GM12878 (cell line): Measurements from ENCODE around the gene STAG1. TPM values are rescaled to one million over a fixed set of nuclear protein-coding genes. Genes with fewer than 3 reads are reported as not detected.

Source experiments
- ATAC-seq: fragments of 200-7000 bp; cut with Tn5 transposase; 3 replicates; pipeline ENCODE4 v1.9.1; 2020; ENCODE audit warnings: mild to moderate bottlenecking, moderate library complexity
- BruUV-seq: library from RNA; stranded (reverse); fragments of 400-500 nt; replicated peaks from 2 replicates; lab custom pipeline; 2021; lab: Mats Ljungman, UMichigan
- CTCF ChIA-PET: fragments of 300-600 bp; sonication (Branson Sonifier 250); formaldehyde crosslinking; extraction: SDS; loops from one replicate; lab custom pipeline; 2021; ENCODE audit warnings: inconsistent platforms; lab: Yijun Ruan, JAX
- POLR2A ChIA-PET: fragments of 350-600 bp; formaldehyde crosslinking; extraction: SDS; loops from one replicate; lab custom pipeline; 2021; ENCODE audit warnings: inconsistent platforms; lab: Charles Lee
- RAD21 ChIA-PET: fragments of 300-600 bp; sonication (Branson Sonifier 250); formaldehyde crosslinking; loops from one replicate; lab custom pipeline; 2023; ENCODE audit warnings: antibody characterized with exemption; ENCODE audit not compliant: unreplicated experiment; lab: Charles Lee
- SMC1A ChIA-PET: fragments of 300-600 bp; sonication (Branson Sonifier 250); formaldehyde crosslinking; loops from one replicate; lab custom pipeline; 2023; ENCODE audit not compliant: unreplicated experiment, uncharacterized antibody; lab: Charles Lee
- DNase-seq: peaks from one replicate; pipeline ENCODE4 v3.0.0-alpha.2; 2011; ENCODE audit warnings: low read depth, low spot score
- FAIRE-seq: peaks from 3 replicates; lab custom pipeline; 2011; peaks lifted over from hg19 to GRCh38; lab: Jason Lieb, UNC
- H2AFZ ChIP-seq: 2 replicates; pipeline ENCODE4 v1.6.0; 2011; ENCODE audit warnings: low read depth, low read length, control low read depth; ENCODE audit not compliant: control insufficient read depth
- H3K27ac ChIP-seq: 2 replicates; pipeline ENCODE4 v1.5.1; 2011; ENCODE audit warnings: control low read depth; ENCODE audit not compliant: control insufficient read depth, insufficient read depth
- H3K27me3 ChIP-seq, 2 experiments: replicated peaks in 1 of 2; 2 replicates each; pipeline versions ENCODE4 v1.6.0 to v1.6.1; 2011; ENCODE audit warnings: low read length in 1 of 2; ENCODE audit not compliant: control insufficient read depth in 2 of 2, insufficient read depth in 2 of 2
- H3K36me3 ChIP-seq, 2 experiments: 2 replicates each; pipeline ENCODE4 v1.5.1; 2011; ENCODE audit warnings: low read length in 1 of 2; ENCODE audit not compliant: control insufficient read depth in 2 of 2, insufficient read depth in 2 of 2
- H3K4me1 ChIP-seq: 2 replicates; pipeline ENCODE4 v1.6.1; 2011; ENCODE audit warnings: mild to moderate bottlenecking, low read length, moderate library complexity, mixed read lengths; ENCODE audit not compliant: control insufficient read depth, insufficient read depth
- H3K4me2 ChIP-seq: 2 replicates; pipeline ENCODE4 v1.6.0; 2011; ENCODE audit warnings: control low read depth; ENCODE audit not compliant: control insufficient read depth, insufficient read depth
- H3K4me3 ChIP-seq: fragments of 200-600 bp; sonication (generic); 2 replicates; pipeline ENCODE4 v1.5.1; 2016
- H3K79me2 ChIP-seq: 2 replicates; pipeline ENCODE4 v1.6.0; 2011; ENCODE audit warnings: low read length; ENCODE audit not compliant: control insufficient read depth, insufficient read depth
- H3K9ac ChIP-seq: 2 replicates; pipeline ENCODE4 v1.8.0; 2011; ENCODE audit warnings: low read length, control low read depth, mixed read lengths; ENCODE audit not compliant: control insufficient read depth, insufficient read depth
- H3K9me3 ChIP-seq: replicated peaks from 3 replicates; pipeline ENCODE4 v1.5.1; 2011; ENCODE audit warnings: mild to moderate bottlenecking, low read length; ENCODE audit not compliant: control insufficient read depth, insufficient read depth
- H4K20me1 ChIP-seq: 2 replicates; pipeline ENCODE4 v1.6.0; 2011; ENCODE audit not compliant: control insufficient read depth, insufficient read depth
- ASH2L ChIP-seq: fragments of 300-600, 200-600 bp; sonication (generic); IDR thresholded peaks from 2 replicates; pipeline ENCODE4 v1.6.1; 2017; ENCODE audit warnings: low read depth, mild to moderate bottlenecking, borderline replicate concordance
- EP300 ChIP-seq, 2 experiments: fragments of 150-350 bp in 1 of 2; IDR thresholded peaks; 2 replicates each; pipeline ENCODE4 v1.6.1; 2011 to 2012; ENCODE audit warnings: low read depth in 2 of 2, low read length in 2 of 2, borderline replicate concordance in 1 of 2, improper control_type of control experiment in 1 of 2, inconsistent platforms in 1 of 2; ENCODE audit not compliant: control insufficient read depth in 1 of 2
- FOXM1 ChIP-seq: IDR thresholded peaks from 2 replicates; pipeline ENCODE4 v1.6.1; 2012; ENCODE audit warnings: low read depth, mild to moderate bottlenecking, inconsistent platforms, low read length, moderate library complexity
- IRF3 ChIP-seq: fragments of 450-650 bp; IDR thresholded peaks from 2 replicates; pipeline ENCODE4 v1.6.1; 2014; ENCODE audit warnings: mild to moderate bottlenecking
- MLLT1 ChIP-seq: fragments of 450-650 bp; IDR thresholded peaks from 2 replicates; pipeline ENCODE4 v1.6.1; 2016; ENCODE audit warnings: mild to moderate bottlenecking
- MTA2 ChIP-seq: fragments of 450-650 bp; IDR thresholded peaks from 2 replicates; pipeline ENCODE4 v1.6.1; 2016; ENCODE audit warnings: low read depth, mild to moderate bottlenecking, moderate library complexity
- NBN ChIP-seq: fragments of 450-650 bp; IDR thresholded peaks from 2 replicates; pipeline ENCODE4 v1.6.1; 2016
- POLR2A ChIP-seq: IDR thresholded peaks from 2 replicates; pipeline ENCODE4 v1.6.1; 2011; ENCODE audit warnings: low read depth, mild to moderate bottlenecking, low read length
- RBBP5 ChIP-seq: fragments of 200-600 bp; sonication (generic); conservative IDR thresholded peaks from 2 replicates; pipeline ENCODE4 v1.6.1; 2016
- TBL1XR1 ChIP-seq: IDR thresholded peaks from 2 replicates; pipeline ENCODE4 v1.6.1; 2012; ENCODE audit warnings: low read depth, low read length, improper control_type of control experiment
- ZNF207 ChIP-seq: fragments of 450-650 bp; IDR thresholded peaks from 2 replicates; pipeline ENCODE4 v1.6.1; 2014; ENCODE audit warnings: antibody characterized with exemption, mild to moderate bottlenecking, borderline replicate concordance
- ZNF384 ChIP-seq: IDR thresholded peaks from 2 replicates; pipeline ENCODE4 v1.6.1; 2012; ENCODE audit warnings: low read depth, mild to moderate bottlenecking, low read length, improper control_type of control experiment, borderline replicate concordance
- ZNF622 ChIP-seq: fragments of 450-650 bp; IDR thresholded peaks from 2 replicates; pipeline ENCODE4 v1.6.1; 2017; ENCODE audit warnings: mild to moderate bottlenecking, inconsistent platforms
- ZSCAN29 ChIP-seq: fragments of 450-650 bp; IDR thresholded peaks from 2 replicates; pipeline ENCODE4 v1.6.1; 2017; ENCODE audit warnings: mild to moderate bottlenecking, moderate library complexity
- WGBS: methylation state at CpG from one replicate; pipeline ENCODE4 v1.1.6; 2016; ENCODE audit warnings: low lambda C conversion rate; ENCODE audit not compliant: insufficient replicate concordance, insufficient coverage; ENCODE audit errors: missing lambda C conversion rate; 5-methylcytosine and 5-hydroxymethylcytosine counted together
- in situ Hi-C: fragments of 300-500 bp; cut with MboI; formaldehyde crosslinking; loops from 9 replicates; pipeline ENCODE4 v1.14.3; 2018; ENCODE audit warnings: mixed read lengths
- intact Hi-C: fragments of 100-400 bp; cut with micrococcal nuclease; formaldehyde crosslinking; loops from one replicate; pipeline ENCODE4 v1.14.2; 2022; ENCODE audit not compliant: unreplicated experiment
- polyA plus RNA-seq, 11 experiments: library from polyadenylated mRNA; depleted of rRNA in 4 of 11; unstranded in 6 of 11; stranded (reverse) in 5 of 11; fragments of >200 nt; fragmentation: Nextera tagmentation in 4 of 11; fragmentation: Illumina TruSeq in 1 of 11; extraction: Ambion mirVana in 4 of 11; extraction: Trizol in 1 of 11; gene quantifications; 1 replicate in 1 of 11; 2 replicates in 10 of 11; pipeline versions ENCODE4 v1.2.1 to v1.2.3, GENCODE V29; 2011 to 2016; ENCODE audit warnings: inconsistent platforms in 2 of 11, missing spikeins in 2 of 11, low read depth in 1 of 11
- total RNA-seq, 4 experiments: library from RNA; depleted of rRNA in 3 of 4; stranded (reverse); fragments of >200 nt in 3 of 4; fragmentation: Illumina TruSeq in 1 of 4; extraction: Trizol in 1 of 4; gene quantifications; 2 replicates each; pipeline versions ENCODE4 v1.2.1 to v1.2.3, GENCODE V29; 2013 to 2021

The STAG1 gene
- total and polyA plus RNA-seq, 10 of the 15 experiments (the other 5 are each of a cell fraction or from before 2014, with no cell fraction given) = 4.4 to 30.1 (median 20.2) TPM

- peaks cover 1% of the 10 kb centered on the region; the same call in 1 of the 3 replicates for H3K9me3 ChIP-seq
- H3K4me2 ChIP-seq = no peak overlapping the region
- no peaks in the 10 kb centered on the region for H3K27me3 ChIP-seq
- ChIA-PET SMC1A (no interaction called here), RAD21 (no interaction called here)
- TF ChIP-seq ASH2L = no peak
- no peak for TF ChIP-seq POLR2A
- TF ChIP-seq MLLT1 = no peak
- no peak for TF ChIP-seq FOXM1
- TF ChIP-seq ZNF384 = no peak
- no peak for TF ChIP-seq ZSCAN29
- no peak for TF ChIP-seq EP300 (IDR thresholded peaks at IDR 0.05; ENCODE audit: borderline replicate concordance in 1 of 2, control insufficient read depth in 1 of 2, low read depth in 2 of 2, low read length in 2 of 2)
- TF ChIP-seq NBN = no peak
- no peak for TF ChIP-seq IRF3
- no peak for TF ChIP-seq MTA2
- TF ChIP-seq ZNF207 = no peak
- no peak for TF ChIP-seq ZNF622
- TF ChIP-seq RBBP5 = no peak
- TF ChIP-seq TBL1XR1 = no peak
- TF ChIP-seq, all 136 proteins: peak for 0
- peaks cover 9 to 11% of the 10 kb centered on the region in 2 experiments for H3K36me3 ChIP-seq
- CTCF ChIA-PET = no interaction called here
- in situ Hi-C loops (no loop called here), intact Hi-C loops (no loop called here)
- H3K79me2 ChIP-seq = no peaks in the 10 kb centered on the region
- BruUV-seq = no TSS peak
- FAIRE-seq (no peak), DNase-seq (no peak), ATAC-seq (no peak)
- 99% methylated on average over 5 of the region's 5 CpGs for WGBS
- no peak overlapping the region for H2AFZ ChIP-seq
- POLR2A ChIA-PET = no interaction called here
- no peak overlapping the region for H3K9ac ChIP-seq
- H4K20me1 ChIP-seq = no peaks in the 10 kb centered on the region; the same call in 1 of the 2 replicates
- H3K27ac ChIP-seq = no peak overlapping the region
- no peak overlapping the region for H3K4me3 ChIP-seq
- no peaks in the 10 kb centered on the region for H3K4me1 ChIP-seq
Measured at GRCh38 chr3:136327671-136328070, 424.5 kb downstream of the STAG1 start.
